Trophoblast cell (in vitro differentiated cells and primary cell): ENCODE data around the gene TMOD1.

Experiments used
- DNase-seq, 2 donors: peaks; one replicate each; pipeline ENCODE4 v3.0.0-alpha.2; 2016
- H2AFZ ChIP-seq: 2 replicates; pipeline ENCODE4 v1.6.1; 2013; ENCODE audit warnings: low read length, moderate library complexity, mild to moderate bottlenecking; ENCODE audit not compliant: insufficient read depth, poor library complexity
- H2AK5ac ChIP-seq: 2 replicates; pipeline ENCODE4 v1.6.1; 2013; ENCODE audit warnings: mild to moderate bottlenecking, low read length
- H2BK120ac ChIP-seq: 2 replicates; pipeline ENCODE4 v1.6.1; 2013; ENCODE audit warnings: low read length, mild to moderate bottlenecking, moderate library complexity; ENCODE audit not compliant: insufficient read depth, poor library complexity
- H2BK12ac ChIP-seq: 2 replicates; pipeline ENCODE4 v1.6.1; 2013; ENCODE audit warnings: mild to moderate bottlenecking, low read length, moderate library complexity
- H2BK5ac ChIP-seq: 2 replicates; pipeline ENCODE4 v1.6.1; 2013; ENCODE audit warnings: low read length, low read depth, moderate library complexity, mild to moderate bottlenecking; ENCODE audit not compliant: poor library complexity
- H3K14ac ChIP-seq: 2 replicates; pipeline ENCODE4 v1.6.1; 2013; ENCODE audit warnings: mild to moderate bottlenecking, low read length
- H3K18ac ChIP-seq: 2 replicates; pipeline ENCODE4 v1.6.1; 2013; ENCODE audit warnings: mild to moderate bottlenecking, low read length
- H3K23ac ChIP-seq: 2 replicates; pipeline ENCODE4 v1.6.1; 2013; ENCODE audit warnings: low read length
- H3K27ac ChIP-seq: 2 replicates; pipeline ENCODE4 v1.5.1; 2013; ENCODE audit warnings: low read depth, mild to moderate bottlenecking, inconsistent platforms, low read length, moderate library complexity
- H3K27me3 ChIP-seq: 2 replicates; pipeline ENCODE4 v1.6.1; 2013; ENCODE audit warnings: inconsistent platforms, mild to moderate bottlenecking, low read length, moderate library complexity; ENCODE audit not compliant: insufficient read depth
- H3K36me3 ChIP-seq, 2 experiments: 1 replicate in 1 of 2; 2 replicates in 1 of 2; pipeline ENCODE4 v1.6.1; 2013; ENCODE audit warnings: low read length in 2 of 2, mild to moderate bottlenecking in 2 of 2, moderate library complexity in 1 of 2; ENCODE audit not compliant: insufficient read depth in 2 of 2, control insufficient read depth in 1 of 2
- H3K4ac ChIP-seq: 2 replicates; pipeline ENCODE4 v1.6.1; 2013; ENCODE audit warnings: low read depth, mild to moderate bottlenecking, low read length, moderate library complexity
- H3K4me1 ChIP-seq, 2 experiments: 1 replicate in 1 of 2; 2 replicates in 1 of 2; pipeline ENCODE4 v1.6.1; 2013; ENCODE audit warnings: low read length in 2 of 2, mild to moderate bottlenecking in 2 of 2, moderate library complexity in 1 of 2; ENCODE audit not compliant: insufficient read depth in 2 of 2, control insufficient read depth in 1 of 2
- H3K4me2 ChIP-seq: 2 replicates; pipeline ENCODE4 v1.6.1; 2013; ENCODE audit warnings: inconsistent platforms, mild to moderate bottlenecking, low read length, moderate library complexity
- H3K4me3 ChIP-seq: 2 replicates; pipeline ENCODE4 v1.5.1; 2013; ENCODE audit warnings: mild to moderate bottlenecking, low read depth, low read length, inconsistent platforms
- H3K79me1 ChIP-seq: one replicate; pipeline ENCODE4 v1.6.1; 2013; ENCODE audit warnings: low read length
- H3K79me2 ChIP-seq: 2 replicates; pipeline ENCODE4 v1.6.1; 2013; ENCODE audit warnings: low read length, mild to moderate bottlenecking; ENCODE audit not compliant: control insufficient read depth, insufficient read depth, poor library complexity
- H3K9ac ChIP-seq: 2 replicates; pipeline ENCODE4 v1.6.1; 2013; ENCODE audit warnings: mild to moderate bottlenecking, low read length
- H3K9me3 ChIP-seq: 2 replicates; pipeline ENCODE4 v1.6.1; 2013; ENCODE audit warnings: low read depth, mild to moderate bottlenecking, control low read depth, inconsistent platforms, low read length; ENCODE audit not compliant: insufficient read depth
- H4K12ac ChIP-seq: 2 replicates; pipeline ENCODE4 v1.6.1; 2013; ENCODE audit warnings: low read depth, mild to moderate bottlenecking, low read length, moderate library complexity
- H4K8ac ChIP-seq: 2 replicates; pipeline ENCODE4 v1.6.1; 2013; ENCODE audit warnings: low read depth, mild to moderate bottlenecking, low read length, moderate library complexity
- H4K91ac ChIP-seq: one replicate; pipeline ENCODE4 v1.6.1; 2013; ENCODE audit warnings: low read depth, mild to moderate bottlenecking, low read length, moderate library complexity
- WGBS: extraction: QIAGEN DNeasy Blood & Tissue Kit; methylation state at CpG from one replicate; pipeline ENCODE4 v1.1.7; 2013; ENCODE audit warnings: missing lambda C conversion rate; ENCODE audit not compliant: insufficient read length, insufficient coverage; ENCODE audit errors: extremely low coverage; 5-methylcytosine and 5-hydroxymethylcytosine counted together

The TMOD1 gene

DNA sequence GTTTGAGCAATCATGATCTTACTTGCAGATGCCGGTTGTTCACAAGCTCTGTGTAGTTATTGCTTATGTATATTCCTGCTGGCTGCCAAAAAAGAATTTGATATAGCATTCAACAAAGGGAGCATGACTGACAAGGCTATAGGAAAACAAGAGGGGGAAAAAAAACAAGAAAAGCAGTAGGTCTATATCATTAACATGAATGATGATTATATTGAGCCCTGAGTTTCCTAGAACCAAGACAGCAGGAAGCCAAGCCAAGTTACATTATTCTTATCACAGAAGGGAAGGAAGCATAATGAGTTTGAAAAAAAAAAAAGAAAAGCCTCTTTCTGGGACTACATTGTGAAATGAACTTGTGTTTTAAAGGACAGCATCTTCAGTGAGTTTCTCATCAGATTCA, 90.7 kb downstream of the TMOD1 start:
- Histone ChIP-seq H2AFZ (no peak overlapping the region), H3K9ac (no peak overlapping the region), H3K23ac (no peak overlapping the region), H2BK5ac (no peak overlapping the region), H4K12ac (no peak overlapping the region), H3K4me3 (no peak overlapping the region), H2BK12ac (no peak overlapping the region), H3K27me3 (no peaks in the 10 kb centered on the region), H3K4ac (no peak overlapping the region), H4K91ac (no peak overlapping the region), H3K14ac (no peak overlapping the region), H3K18ac (no peak overlapping the region), H2BK120ac (no peak overlapping the region), H2AK5ac (no peak overlapping the region), H3K9me3 (no peaks in the 10 kb centered on the region), H3K4me2 (no peak overlapping the region), H4K8ac (no peak overlapping the region), H3K27ac (no peak overlapping the region), H3K79me2 (no peaks in the 10 kb centered on the region), H3K4me1 (no peaks in the 10 kb centered on the region), H3K79me1 (no peaks in the 10 kb centered on the region), H3K36me3 (no peaks in the 10 kb centered on the region)
- WGBS, result no CpG with 5 or more reads among the region's 1 CpG
- no peak for DNase-seq

GRCh38 chr9:97593960-97594359, 92.5 kb downstream of the TMOD1 start:
- DNase-seq, result no peak
- H3K4ac ChIP-seq, result no peak overlapping the region
- H4K12ac ChIP-seq, result no peak overlapping the region
- H2BK5ac ChIP-seq, result no peak overlapping the region
- no peaks in the 10 kb centered on the region for H3K36me3 ChIP-seq
- H3K9ac ChIP-seq, result no peak overlapping the region
- no peak overlapping the region for H4K8ac ChIP-seq
- H4K91ac ChIP-seq, result no peak overlapping the region
- H3K79me2 ChIP-seq, result no peaks in the 10 kb centered on the region
- no CpG with 5 or more reads among the region's 4 CpGs for WGBS
- H3K4me3 ChIP-seq, result no peak overlapping the region
- no peaks in the 10 kb centered on the region for H3K9me3 ChIP-seq
- H2AFZ ChIP-seq, result no peak overlapping the region
- H3K79me1 ChIP-seq, result no peaks in the 10 kb centered on the region
- no peaks in the 10 kb centered on the region for H3K27me3 ChIP-seq
- H3K4me2 ChIP-seq, result no peak overlapping the region
- no peak overlapping the region for H3K18ac ChIP-seq
- H2BK120ac ChIP-seq, result no peak overlapping the region
- no peak overlapping the region for H2BK12ac ChIP-seq
- no peak overlapping the region for H2AK5ac ChIP-seq
- peaks cover 3% of the 10 kb centered on the region in 2 experiments for H3K4me1 ChIP-seq
- no peak overlapping the region for H3K23ac ChIP-seq
- no peak overlapping the region for H3K27ac ChIP-seq
- no peak overlapping the region for H3K14ac ChIP-seq

GRCh38 chr9:97594381-97594921, 93.0 kb downstream of the TMOD1 start:
- Histone ChIP-seq H4K8ac (no peak overlapping the region), H2AK5ac (no peak overlapping the region), H2AFZ (no peak overlapping the region), H4K12ac (no peak overlapping the region), H3K4me3 (peak overlapping the region; percentile 1), H3K27ac (no peak overlapping the region), H3K18ac (no peak overlapping the region), H3K79me2 (no peaks in the 10 kb centered on the region), H3K4me2 (no peak overlapping the region), H3K79me1 (no peaks in the 10 kb centered on the region), H3K9me3 (no peaks in the 10 kb centered on the region), H3K27me3 (no peaks in the 10 kb centered on the region), H2BK12ac (no peak overlapping the region), H2BK5ac (no peak overlapping the region), H3K36me3 (peaks cover 0 to 2% of the 10 kb centered on the region in 2 experiments), H3K4ac (no peak overlapping the region), H4K91ac (no peak overlapping the region), H2BK120ac (no peak overlapping the region), H3K9ac (no peak overlapping the region), H3K23ac (no peak overlapping the region), H3K4me1 (peaks cover 3% of the 10 kb centered on the region in 2 experiments), H3K14ac (no peak overlapping the region)
- no CpG with 5 or more reads among the region's 11 CpGs for WGBS
- no peak for DNase-seq

DNA sequence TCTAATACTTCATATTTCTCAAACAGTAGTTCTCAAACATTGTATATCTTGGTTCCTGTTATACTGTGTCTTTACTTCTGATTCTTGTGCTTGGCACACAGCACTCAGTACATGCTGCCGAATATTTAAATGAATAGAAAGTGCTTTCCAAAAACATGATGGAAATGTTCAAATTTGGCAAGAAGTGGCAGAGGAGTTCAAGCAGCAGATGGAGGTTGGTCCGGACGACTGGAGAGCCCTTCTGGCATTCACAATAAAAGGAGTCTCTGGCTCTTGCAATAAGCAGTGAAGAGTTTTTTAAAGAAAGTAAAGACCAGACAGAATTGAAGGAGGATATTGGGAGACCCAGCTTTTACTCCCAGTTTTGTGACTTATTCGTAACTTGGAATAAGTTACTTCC, 95.4 kb downstream of the TMOD1 start:
- Histone ChIP-seq H3K23ac (no peak overlapping the region), H2BK12ac (no peak overlapping the region), H2BK5ac (no peak overlapping the region), H3K9ac (no peak overlapping the region), H3K4me3 (no peak overlapping the region), H2AK5ac (no peak overlapping the region), H3K27ac (no peak overlapping the region), H4K91ac (no peak overlapping the region), H2BK120ac (no peak overlapping the region), H3K79me1 (no peaks in the 10 kb centered on the region), H4K12ac (no peak overlapping the region), H3K4ac (no peak overlapping the region), H3K27me3 (no peaks in the 10 kb centered on the region), H3K18ac (no peak overlapping the region), H3K36me3 (peaks cover 5 to 15% of the 10 kb centered on the region in 2 experiments), H3K79me2 (no peaks in the 10 kb centered on the region), H3K14ac (no peak overlapping the region), H3K9me3 (no peaks in the 10 kb centered on the region), H3K4me1 (peaks cover 3% of the 10 kb centered on the region in 2 experiments), H2AFZ (no peak overlapping the region), H4K8ac (no peak overlapping the region), H3K4me2 (no peak overlapping the region)
- no peak for DNase-seq
- WGBS, result no CpG with 5 or more reads among the region's 4 CpGs
